Measurements from ENCODE around the gene SERTAD1. TPM values are rescaled to one million over a fixed set of nuclear protein-coding genes. Genes with fewer than 3 reads are reported as not detected.
A peak's percentile ranks its signal among the peaks of the same experiment; 100 is the strongest.
"Not testable (repeated sequence)": the region's sequence is repeated elsewhere in the genome, so short reads cannot be mapped to it uniquely, and the experiment has no call there.

The SERTAD1 gene
- polyA plus RNA-seq, 2 donors = 20.7 to 21.5 TPM

DNA sequence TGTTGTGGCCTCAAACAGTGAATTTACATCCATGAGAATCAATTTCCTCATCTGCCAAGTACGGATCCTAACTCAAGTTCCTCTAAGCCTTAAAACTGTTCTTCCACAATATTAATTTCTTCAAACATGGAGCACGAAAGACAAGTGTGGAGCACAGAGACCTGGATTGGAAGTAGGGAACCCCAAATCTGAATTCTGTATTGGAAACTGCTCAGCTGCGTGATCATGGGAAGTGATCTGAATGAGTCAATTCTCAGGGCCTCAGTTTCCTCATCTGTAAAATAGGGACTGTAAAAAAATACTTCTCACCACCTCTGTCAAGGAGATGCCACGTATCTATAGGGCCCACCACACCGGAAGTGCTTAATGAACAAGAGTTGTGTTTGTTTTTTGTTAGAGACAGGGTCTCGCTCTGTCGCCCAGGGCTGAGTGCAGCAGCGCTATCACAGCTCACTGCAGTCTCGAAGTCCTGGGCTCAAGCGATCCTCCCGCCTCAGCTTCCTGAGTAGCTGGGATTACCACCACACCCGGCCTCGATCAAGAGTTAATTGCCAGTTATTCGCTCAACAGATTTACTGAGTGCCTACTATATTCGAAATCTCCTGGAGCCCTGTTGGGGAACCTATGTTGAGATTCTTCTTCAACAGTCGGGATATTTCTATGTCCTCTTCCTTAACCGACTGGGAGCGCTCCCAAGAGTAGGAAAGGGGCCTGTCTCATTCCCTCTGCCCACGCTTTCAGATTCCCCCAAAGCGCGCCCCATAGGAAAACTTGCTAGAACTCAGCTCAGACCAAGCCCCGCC lies 16.7 kb upstream of the SERTAD1 start:
- peaks cover 0 to 2% of the 10 kb centered on the region in 2 donors for H3K4me1 ChIP-seq (ENCODE audit: control insufficient read depth in 2 of 2, insufficient read depth in 2 of 2, low read length in 1 of 2)
- WGBS, 2 donors = 15% methylated on average over 22 of the region's 22 CpGs
- no peaks in the 10 kb centered on the region for H3K27me3 ChIP-seq (ENCODE audit: control insufficient read depth in 1 of 2, insufficient read depth in 2 of 2, low read length in 2 of 2)
- no peaks in the 10 kb centered on the region for H3K9me3 ChIP-seq (ENCODE audit: control insufficient read depth in 2 of 2, insufficient read depth in 1 of 2, low read depth in 1 of 2, low read length in 1 of 2)
- H3K36me3 ChIP-seq (ENCODE audit: control insufficient read depth in 2 of 2, insufficient read depth in 2 of 2, low read length in 1 of 2) = peaks cover 11 to 14% of the 10 kb centered on the region in 2 donors
- H3K27ac ChIP-seq (ENCODE audit: low read depth in 2 of 2, low read length in 1 of 2) = peak overlapping the region; percentile 52 to 84
- H3K4me3 ChIP-seq (ENCODE audit: low read depth in 1 of 2, low read length in 2 of 2) = peak overlapping the region; percentile 14 to 95

DNA sequence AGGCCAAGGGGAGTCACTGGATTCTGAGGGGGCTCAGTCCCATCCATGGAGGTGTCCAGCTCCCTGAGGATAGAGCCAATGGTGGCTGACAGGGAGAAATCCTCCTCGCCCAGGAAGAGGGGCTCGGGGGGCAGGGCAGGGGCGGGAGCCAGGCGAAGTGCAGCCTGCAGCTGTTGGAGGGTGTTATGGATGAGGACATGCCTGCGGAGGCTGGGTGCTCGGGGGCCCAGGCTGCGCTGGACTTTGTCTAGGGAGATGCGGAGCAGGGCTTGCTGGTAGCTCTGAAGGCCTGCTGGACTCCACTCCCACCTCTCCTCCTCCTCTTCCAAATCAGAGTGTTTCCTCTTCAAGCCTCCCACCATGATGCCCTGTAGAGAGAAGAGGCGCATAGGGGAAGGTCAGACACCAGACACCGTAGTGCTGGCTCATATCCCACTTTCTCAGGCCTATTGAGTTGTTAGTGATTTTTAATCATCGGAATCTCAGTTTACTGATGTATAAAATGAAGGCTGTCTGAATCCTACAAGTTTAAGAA lies 16.0 kb upstream of the SERTAD1 start:
- peaks cover 0 to 2% of the 10 kb centered on the region in 2 donors for H3K4me1 ChIP-seq (ENCODE audit: control insufficient read depth in 2 of 2, insufficient read depth in 2 of 2, low read length in 1 of 2)
- 79 to 85% methylated on average over 11 of the region's 11 CpGs for WGBS, 2 donors
- H3K9me3 ChIP-seq (ENCODE audit: control insufficient read depth in 2 of 2, insufficient read depth in 1 of 2, low read depth in 1 of 2, low read length in 1 of 2) = no peaks in the 10 kb centered on the region
- peaks cover 11 to 14% of the 10 kb centered on the region in 2 donors for H3K36me3 ChIP-seq (ENCODE audit: control insufficient read depth in 2 of 2, insufficient read depth in 2 of 2, low read length in 1 of 2)
- no peak overlapping the region for H3K4me3 ChIP-seq (ENCODE audit: low read depth in 1 of 2, low read length in 2 of 2)
- H3K27me3 ChIP-seq (ENCODE audit: control insufficient read depth in 1 of 2, insufficient read depth in 2 of 2, low read length in 2 of 2) = no peaks in the 10 kb centered on the region
- H3K27ac ChIP-seq (ENCODE audit: low read depth in 2 of 2, low read length in 1 of 2) = no peak overlapping the region

DNA sequence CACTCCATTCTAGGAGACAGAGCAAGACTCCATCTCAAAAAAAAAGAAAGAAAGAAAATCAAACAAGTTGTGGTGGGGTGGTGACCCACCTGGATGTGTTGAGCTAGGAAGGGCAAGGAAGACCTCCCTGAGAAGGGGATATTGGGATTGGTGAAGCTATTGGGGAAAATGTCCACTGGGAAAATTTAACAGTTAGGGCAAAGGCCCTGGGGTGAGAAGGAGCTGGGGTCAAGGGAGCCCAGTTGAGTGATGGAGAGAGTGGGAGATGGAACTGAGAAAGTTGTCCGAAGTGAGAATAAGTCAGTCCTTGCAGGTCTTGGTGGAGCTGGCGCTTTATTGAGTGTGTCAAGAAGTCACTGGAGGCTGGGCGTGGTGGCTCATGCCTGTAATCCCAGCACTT lies 12.5 kb upstream of the SERTAD1 start:
- H3K4me1 ChIP-seq (ENCODE audit: control insufficient read depth in 2 of 2, insufficient read depth in 2 of 2, low read length in 1 of 2) = peaks cover 2% of the 10 kb centered on the region in 2 donors
- peaks cover 11 to 14% of the 10 kb centered on the region in 2 donors for H3K36me3 ChIP-seq (ENCODE audit: control insufficient read depth in 2 of 2, insufficient read depth in 2 of 2, low read length in 1 of 2)
- WGBS, 2 donors = 93 to 96% methylated on average over 3 of the region's 3 CpGs
- H3K4me3 ChIP-seq (ENCODE audit: low read depth in 1 of 2, low read length in 2 of 2) = no peak overlapping the region
- H3K27ac ChIP-seq (ENCODE audit: low read depth in 2 of 2, low read length in 1 of 2) = no peak overlapping the region
- H3K27me3 ChIP-seq (ENCODE audit: control insufficient read depth in 1 of 2, insufficient read depth in 2 of 2, low read length in 2 of 2) = no peaks in the 10 kb centered on the region
- H3K9me3 ChIP-seq (ENCODE audit: control insufficient read depth in 2 of 2, insufficient read depth in 1 of 2, low read depth in 1 of 2, low read length in 1 of 2) = no peaks in the 10 kb centered on the region

DNA sequence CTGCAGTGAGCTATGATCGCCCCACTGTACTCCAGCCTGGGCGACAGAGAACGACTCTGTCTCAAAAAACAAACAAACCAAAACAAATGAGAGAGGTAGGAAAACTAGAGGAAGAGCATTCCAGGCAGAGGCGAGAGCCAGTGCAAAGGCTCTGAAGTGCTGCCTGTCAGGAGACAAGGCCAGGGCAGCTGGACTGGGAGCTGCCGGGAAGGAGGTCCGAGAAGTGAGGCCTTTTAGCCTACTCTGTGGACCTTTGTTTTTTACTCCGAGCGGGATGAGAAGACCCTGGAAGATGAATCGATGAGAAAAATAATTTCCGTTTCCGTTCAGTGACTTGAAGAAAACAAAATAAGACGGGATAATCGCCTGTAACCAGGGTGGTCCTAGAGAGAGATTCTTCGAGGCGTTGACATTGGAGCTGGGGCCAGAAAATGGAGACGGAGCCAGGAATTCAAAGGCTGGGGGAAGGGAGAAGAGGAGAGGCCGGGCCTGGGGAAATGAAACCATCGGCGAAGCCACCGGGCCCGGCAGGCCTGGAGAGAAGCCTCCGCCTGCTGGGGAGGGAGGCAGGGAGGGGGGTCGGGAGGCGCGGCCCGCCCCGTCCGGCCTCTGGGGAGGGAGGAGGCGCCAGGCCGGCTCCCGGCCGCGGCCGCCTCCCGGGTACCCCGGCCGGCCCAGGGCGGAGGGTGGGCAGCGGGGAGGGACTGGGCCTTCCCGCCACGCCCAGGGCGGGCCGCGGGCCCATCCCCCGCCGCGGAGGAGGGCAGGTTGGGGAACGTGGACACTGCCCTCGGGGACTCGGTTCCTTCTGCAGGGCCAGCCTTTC lies 7.8 kb upstream of the SERTAD1 start:
- H3K9me3 ChIP-seq (ENCODE audit: control insufficient read depth in 2 of 2, insufficient read depth in 1 of 2, low read depth in 1 of 2, low read length in 1 of 2) = no peaks in the 10 kb centered on the region
- H3K4me3 ChIP-seq (ENCODE audit: low read depth in 1 of 2, low read length in 2 of 2) = peak overlapping the region; percentile 36 to 63
- peak overlapping the region; percentile 94 to 99 for H3K27ac ChIP-seq (ENCODE audit: low read depth in 2 of 2, low read length in 1 of 2)
- no peaks in the 10 kb centered on the region for H3K36me3 ChIP-seq (ENCODE audit: control insufficient read depth in 2 of 2, insufficient read depth in 2 of 2, low read length in 1 of 2)
- peaks cover 2% of the 10 kb centered on the region in 2 donors for H3K4me1 ChIP-seq (ENCODE audit: control insufficient read depth in 2 of 2, insufficient read depth in 2 of 2, low read length in 1 of 2)
- WGBS, 2 donors = 2% methylated on average over 49 to 50 of the region's 50 CpGs
- H3K27me3 ChIP-seq (ENCODE audit: control insufficient read depth in 1 of 2, insufficient read depth in 2 of 2, low read length in 2 of 2) = no peaks in the 10 kb centered on the region

GRCh38 chr19:40432760-40433159 lies 7.0 kb upstream of the SERTAD1 start:
- not testable (repeated sequence) for H3K27me3 ChIP-seq (ENCODE audit: control insufficient read depth in 1 of 2, insufficient read depth in 2 of 2, low read length in 2 of 2); H3K4me1 ChIP-seq (ENCODE audit: control insufficient read depth in 2 of 2, insufficient read depth in 2 of 2, low read length in 1 of 2); H3K36me3 ChIP-seq (ENCODE audit: control insufficient read depth in 2 of 2, insufficient read depth in 2 of 2, low read length in 1 of 2); H3K9me3 ChIP-seq (ENCODE audit: control insufficient read depth in 2 of 2, insufficient read depth in 1 of 2, low read depth in 1 of 2, low read length in 1 of 2)
- Histone ChIP-seq H3K4me3 (ENCODE audit: low read depth in 1 of 2, low read length in 2 of 2) (peak overlapping the region in 1 of 2 donors; percentile 63), H3K27ac (ENCODE audit: low read depth in 2 of 2, low read length in 1 of 2) (peak overlapping the region; percentile 94 to 99)
- WGBS, 2 donors = 40 to 46% methylated on average over 7 of the region's 7 CpGs

GRCh38 chr19:40431698-40432097 lies 5.9 kb upstream of the SERTAD1 start:
- Histone ChIP-seq H3K27ac (ENCODE audit: low read depth in 2 of 2, low read length in 1 of 2) (no peak overlapping the region), H3K36me3 (ENCODE audit: control insufficient read depth in 2 of 2, insufficient read depth in 2 of 2, low read length in 1 of 2) (no peaks in the 10 kb centered on the region)

GRCh38 chr19:40430242-40430641 lies 4.5 kb upstream of the SERTAD1 start:
- not testable (repeated sequence) for H3K4me3 ChIP-seq (ENCODE audit: low read depth in 1 of 2, low read length in 2 of 2); H3K9me3 ChIP-seq (ENCODE audit: control insufficient read depth in 2 of 2, insufficient read depth in 1 of 2, low read depth in 1 of 2, low read length in 1 of 2); H3K4me1 ChIP-seq (ENCODE audit: control insufficient read depth in 2 of 2, insufficient read depth in 2 of 2, low read length in 1 of 2); H3K27ac ChIP-seq (ENCODE audit: low read depth in 2 of 2, low read length in 1 of 2); H3K27me3 ChIP-seq (ENCODE audit: control insufficient read depth in 1 of 2, insufficient read depth in 2 of 2, low read length in 2 of 2); H3K36me3 ChIP-seq (ENCODE audit: control insufficient read depth in 2 of 2, insufficient read depth in 2 of 2, low read length in 1 of 2)
- WGBS, 2 donors = 87 to 89% methylated on average over 10 of the region's 10 CpGs

More at GRCh38 chr19:40431698-40432097, 5.9 kb upstream of the SERTAD1 start:
- Histone ChIP-seq H3K27me3 (ENCODE audit: control insufficient read depth in 1 of 2, insufficient read depth in 2 of 2, low read length in 2 of 2) (no peaks in the 10 kb centered on the region), H3K4me1 (ENCODE audit: control insufficient read depth in 2 of 2, insufficient read depth in 2 of 2, low read length in 1 of 2) (peaks cover 2% of the 10 kb centered on the region in 2 donors), H3K9me3 (ENCODE audit: control insufficient read depth in 2 of 2, insufficient read depth in 1 of 2, low read depth in 1 of 2, low read length in 1 of 2) (no peaks in the 10 kb centered on the region), H3K4me3 (ENCODE audit: low read depth in 1 of 2, low read length in 2 of 2) (no peak overlapping the region)
- 89 to 95% methylated on average over 3 of the region's 3 CpGs for WGBS, 2 donors

DNA sequence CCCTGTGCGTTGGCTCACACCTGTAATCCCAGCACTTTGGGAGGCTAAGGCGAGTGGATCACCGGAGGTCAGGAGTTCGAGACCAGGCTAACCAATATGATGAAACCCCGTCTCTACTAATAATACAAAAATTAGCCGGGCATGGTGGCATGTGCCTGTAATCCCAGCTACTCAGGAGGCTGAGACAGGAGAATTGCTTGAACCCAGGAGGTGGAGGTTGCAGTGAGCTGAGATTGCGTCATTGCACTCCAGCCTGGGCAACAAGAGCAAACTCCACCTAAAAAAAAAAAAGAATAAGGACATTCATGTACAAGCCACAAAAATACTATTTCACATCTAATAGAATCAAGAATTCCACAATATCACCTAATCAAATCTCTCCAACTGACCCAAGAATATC lies 2.4 kb upstream of the SERTAD1 start:
- H3K4me1 ChIP-seq (ENCODE audit: control insufficient read depth in 2 of 2, insufficient read depth in 2 of 2, low read length in 1 of 2); H3K27me3 ChIP-seq (ENCODE audit: control insufficient read depth in 1 of 2, insufficient read depth in 2 of 2, low read length in 2 of 2); H3K4me3 ChIP-seq (ENCODE audit: low read depth in 1 of 2, low read length in 2 of 2); H3K9me3 ChIP-seq (ENCODE audit: control insufficient read depth in 2 of 2, insufficient read depth in 1 of 2, low read depth in 1 of 2, low read length in 1 of 2); H3K36me3 ChIP-seq (ENCODE audit: control insufficient read depth in 2 of 2, insufficient read depth in 2 of 2, low read length in 1 of 2); H3K27ac ChIP-seq (ENCODE audit: low read depth in 2 of 2, low read length in 1 of 2): not testable (repeated sequence)
- WGBS, 2 donors = 93 to 94% methylated on average over 7 of the region's 7 CpGs

DNA sequence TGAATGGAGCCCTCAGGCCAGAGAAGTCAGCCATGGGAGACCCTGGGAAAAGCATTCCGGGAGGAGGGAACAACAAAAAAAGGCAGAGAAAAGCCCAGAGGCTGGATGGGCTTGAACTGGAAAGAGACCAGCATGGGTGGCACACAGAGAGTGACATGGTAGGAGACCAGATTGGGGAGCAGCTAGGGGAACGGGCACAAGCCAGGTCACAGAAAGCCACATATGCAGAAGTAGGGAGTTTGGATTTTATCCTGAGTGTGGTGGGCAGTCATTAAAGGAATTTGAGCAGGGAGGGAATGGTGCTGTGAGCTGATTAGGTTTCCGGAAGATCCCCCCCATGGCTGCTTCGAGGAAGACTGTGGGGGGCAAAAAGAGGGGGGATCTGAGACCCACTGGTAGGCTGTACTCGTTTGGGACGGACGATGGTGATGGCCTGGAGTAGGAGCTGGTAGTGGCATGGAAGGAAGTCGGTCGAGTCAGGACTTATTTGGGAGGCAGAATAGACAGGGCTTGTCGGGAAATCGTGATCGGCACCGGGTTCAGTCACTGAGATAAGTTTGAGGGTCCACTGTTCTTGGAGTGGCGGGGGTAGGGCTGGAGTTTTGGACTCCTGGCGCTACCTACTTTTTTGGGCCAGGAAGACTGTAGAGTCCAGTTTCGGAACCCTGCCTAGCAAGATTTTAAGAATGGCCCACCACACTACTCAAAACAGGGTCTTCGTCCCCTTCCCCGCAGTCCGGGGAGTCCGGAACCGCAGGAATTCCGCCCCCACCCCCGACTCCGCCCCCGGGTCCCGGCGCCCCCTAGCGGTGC lies 949 bp downstream of the SERTAD1 start:
- peaks cover 3 to 11% of the 10 kb centered on the region in 2 donors for H3K4me1 ChIP-seq (ENCODE audit: control insufficient read depth in 2 of 2, insufficient read depth in 2 of 2, low read length in 1 of 2)
- peak overlapping the region; percentile 80 to 88 for H3K4me3 ChIP-seq (ENCODE audit: low read depth in 1 of 2, low read length in 2 of 2)
- no peaks in the 10 kb centered on the region for H3K27me3 ChIP-seq (ENCODE audit: control insufficient read depth in 1 of 2, insufficient read depth in 2 of 2, low read length in 2 of 2)
- H3K27ac ChIP-seq (ENCODE audit: low read depth in 2 of 2, low read length in 1 of 2) = peak overlapping the region; percentile 99 to 100
- peaks cover 0 to 11% of the 10 kb centered on the region in 2 donors for H3K36me3 ChIP-seq (ENCODE audit: control insufficient read depth in 2 of 2, insufficient read depth in 2 of 2, low read length in 1 of 2)
- WGBS, 2 donors = 1% methylated on average over 27 to 28 of the region's 28 CpGs
- no peaks in the 10 kb centered on the region for H3K9me3 ChIP-seq (ENCODE audit: control insufficient read depth in 2 of 2, insufficient read depth in 1 of 2, low read depth in 1 of 2, low read length in 1 of 2)

Measured in esophagus (tissue), 2 donors.